Kidney (tissue), 14 donors: ENCODE data around the gene ACVR1B. TPM values are rescaled to one million over a fixed set of nuclear protein-coding genes. Genes with fewer than 3 reads are reported as not detected.
A peak's percentile ranks its signal among the peaks of the same experiment; 100 is the strongest.

Source experiments
- DNase-seq, 5 donors: peaks; one replicate each; pipeline ENCODE4 v3.0.0-alpha.2; 2013 to 2020
- FAIRE-seq: peaks from 2 replicates; lab custom pipeline; 2012; peaks lifted over from hg19 to GRCh38; lab: Jason Lieb, UNC
- H3K27ac ChIP-seq, 2 donors: one replicate each; pipeline ENCODE4 v1.7.0; 2013; ENCODE audit warnings: low read depth in 2 of 2, low read length in 2 of 2, inconsistent platforms in 1 of 2
- H3K27me3 ChIP-seq: one replicate; pipeline ENCODE4 v1.7.1; 2013; ENCODE audit warnings: low read length, inconsistent platforms; ENCODE audit not compliant: control insufficient read depth, insufficient read depth
- H3K36me3 ChIP-seq, 3 donors: one replicate each; pipeline versions ENCODE4 v1.7.0 to v1.7.1; 2013; ENCODE audit warnings: low read length in 3 of 3, control low read depth in 1 of 3, inconsistent platforms in 1 of 3; ENCODE audit not compliant: insufficient read depth in 3 of 3, control insufficient read depth in 2 of 3
- H3K4me1 ChIP-seq, 3 donors: one replicate each; pipeline versions ENCODE4 v1.7.0 to v1.7.1; 2013; ENCODE audit warnings: low read length in 3 of 3, inconsistent platforms in 1 of 3, low read depth in 1 of 3; ENCODE audit not compliant: control insufficient read depth in 2 of 3, insufficient read depth in 2 of 3
- H3K4me3 ChIP-seq, 3 donors: one replicate each; pipeline versions ENCODE4 v1.7.0 to v1.8.1; 2013; ENCODE audit warnings: low read length in 3 of 3, control low read depth in 1 of 3, inconsistent platforms in 1 of 3
- H3K9ac ChIP-seq, 3 donors: one replicate each; pipeline versions ENCODE4 v1.7.0 to v1.7.1; 2013; ENCODE audit warnings: low read length in 3 of 3, control low read depth in 1 of 3, inconsistent platforms in 1 of 3
- H3K9me3 ChIP-seq, 3 donors: one replicate each; pipeline versions ENCODE4 v1.7.0 to v1.7.1; 2013; ENCODE audit warnings: low read length in 3 of 3, control low read depth in 1 of 3, inconsistent platforms in 1 of 3; ENCODE audit not compliant: control insufficient read depth in 2 of 3, insufficient read depth in 1 of 3
- CTCF ChIP-seq: IDR thresholded peaks from 3 replicates; pipeline ENCODE4 v1.5.1; 2012; ENCODE audit warnings: mild to moderate bottlenecking, moderate library complexity, borderline replicate concordance; ENCODE audit not compliant: insufficient read depth; ENCODE audit errors: extremely low read depth
- intact Hi-C: fragments of 100-400 bp; cut with DNase I; formaldehyde crosslinking; loops from one replicate; pipeline ENCODE4 v1.11.1; 2022
- polyA plus RNA-seq: library from polyadenylated mRNA; stranded (reverse); fragments of 350-450 nt; fragmentation: Illumina TruSeq; extraction: RNeasy Lipid Tissue Mini Kit (QIAGEN cat#74804); gene quantifications from one replicate; pipeline ENCODE4 v1.2.3, GENCODE V29; 2014; ENCODE audit warnings: low read depth, low replicate concordance; ENCODE audit not compliant: insufficient read depth
- total RNA-seq: library from RNA; stranded (reverse); fragmentation: NEBNext Ultra II Directional; extraction: Animal tissue kit (Norgen Biotek cat#: 25700); gene quantifications from one replicate; pipeline ENCODE4 v1.2.1, GENCODE V29; 2021
- donor health status: control.
- donor health status: control.
- donor health status: control.
- donor health status: control.
- donor health status: control.
- donor health status: DM: yes; HTN: yes; CAD: no.
- donor health status: Normal renal cell carcinoma (clear cell type).

ACVR1B gene
- total and polyA plus RNA-seq, 2 donors from 2014 or later: 30.6 to 95.5 TPM

- intact Hi-C loops: no loop called here
- TF ChIP-seq CTCF: no peak
- no peaks in the 10 kb centered on the region for H3K4me1 ChIP-seq
- peaks cover 6 to 54% (median 44%) of the 10 kb centered on the region in 3 donors for H3K36me3 ChIP-seq
- H3K9me3 ChIP-seq: no peaks in the 10 kb centered on the region
- H3K27ac ChIP-seq: no peak overlapping the region
- FAIRE-seq: no peak
- no peak for DNase-seq
- no peak overlapping the region for H3K9ac ChIP-seq
- no peak overlapping the region for H3K4me3 ChIP-seq
- H3K27me3 ChIP-seq: no peaks in the 10 kb centered on the region
Measured at GRCh38 chr12:51994959-51995358, 43.5 kb downstream of the ACVR1B start.

- Histone ChIP-seq H3K9ac (no peak overlapping the region), H3K27me3 (no peaks in the 10 kb centered on the region), H3K4me3 (no peak overlapping the region), H3K4me1 (no peaks in the 10 kb centered on the region), H3K36me3 (peaks cover 6 to 47% (median 31%) of the 10 kb centered on the region in 3 donors), H3K27ac (no peak overlapping the region), H3K9me3 (no peaks in the 10 kb centered on the region)
- no peak for DNase-seq
- TF ChIP-seq CTCF: no peak
- intact Hi-C loops: no loop called here
- no peak for FAIRE-seq
Measured at GRCh38 chr12:51997136-51997535, 45.6 kb downstream of the ACVR1B start.

GRCh38 chr12:52003016-52003550 lies 51.6 kb downstream of the ACVR1B start:
- peak in 1 of 5 donors; percentile 49 for DNase-seq
- Histone ChIP-seq H3K4me3 (no peak overlapping the region), H3K9me3 (no peaks in the 10 kb centered on the region), H3K4me1 (peaks cover 0 to 9% (median 0%) of the 10 kb centered on the region in 3 donors), H3K27me3 (no peaks in the 10 kb centered on the region), H3K27ac (no peak overlapping the region), H3K9ac (no peak overlapping the region), H3K36me3 (peaks cover 0 to 10% (median 3%) of the 10 kb centered on the region in 3 donors)
- intact Hi-C loops: no loop called here
- no peak for FAIRE-seq
- TF ChIP-seq CTCF: no peak

- FAIRE-seq (no peak), DNase-seq (peak in 1 of 5 donors; percentile 40)
- Histone ChIP-seq H3K27me3 (no peaks in the 10 kb centered on the region), H3K9ac (no peak overlapping the region), H3K4me1 (peaks cover 0 to 9% (median 0%) of the 10 kb centered on the region in 3 donors), H3K4me3 (no peak overlapping the region), H3K27ac (no peak overlapping the region), H3K36me3 (peaks cover 0 to 8% (median 3%) of the 10 kb centered on the region in 3 donors), H3K9me3 (no peaks in the 10 kb centered on the region)
- no peak for TF ChIP-seq CTCF
- intact Hi-C loops: no loop called here
Measured at GRCh38 chr12:52003591-52003990, 52.1 kb downstream of the ACVR1B start.
